ENCODE measurements around the gene SFTPB.

The SFTPB gene

DNA sequence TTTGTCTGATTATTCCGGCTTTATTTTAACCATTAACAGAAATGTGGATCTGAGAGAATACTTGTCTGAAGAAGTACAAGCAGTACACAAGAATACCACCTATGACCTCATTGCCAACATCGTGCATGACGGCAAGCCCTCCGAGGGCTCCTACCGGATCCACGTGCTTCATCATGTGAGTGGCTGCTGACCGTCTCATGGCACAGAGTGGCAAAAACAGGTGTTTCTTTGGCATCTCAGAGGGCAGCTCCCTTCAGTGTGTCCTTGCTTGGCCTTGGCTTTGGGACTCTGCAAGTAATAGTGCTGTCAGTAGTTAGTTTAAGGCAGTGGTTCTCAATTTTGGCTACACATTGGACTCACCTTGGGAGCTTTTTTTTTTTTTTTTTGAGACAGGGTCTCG, 23.1 kb downstream of the SFTPB start (continued):
- TF ChIP-seq, protein P1, sequence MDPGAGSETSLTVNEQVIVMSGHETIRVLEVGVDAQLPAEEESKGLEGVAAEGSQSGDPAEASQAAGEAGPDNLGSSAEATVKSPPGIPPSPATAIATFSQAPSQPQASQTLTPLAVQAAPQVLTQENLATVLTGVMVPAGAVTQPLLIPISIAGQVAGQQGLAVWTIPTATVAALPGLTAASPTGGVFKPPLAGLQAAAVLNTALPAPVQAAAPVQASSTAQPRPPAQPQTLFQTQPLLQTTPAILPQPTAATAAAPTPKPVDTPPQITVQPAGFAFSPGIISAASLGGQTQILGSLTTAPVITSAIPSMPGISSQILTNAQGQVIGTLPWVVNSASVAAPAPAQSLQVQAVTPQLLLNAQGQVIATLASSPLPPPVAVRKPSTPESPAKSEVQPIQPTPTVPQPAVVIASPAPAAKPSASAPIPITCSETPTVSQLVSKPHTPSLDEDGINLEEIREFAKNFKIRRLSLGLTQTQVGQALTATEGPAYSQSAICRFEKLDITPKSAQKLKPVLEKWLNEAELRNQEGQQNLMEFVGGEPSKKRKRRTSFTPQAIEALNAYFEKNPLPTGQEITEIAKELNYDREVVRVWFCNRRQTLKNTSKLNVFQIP (CRISPR knock-in tag; IDR thresholded peaks at IDR 0.05; ENCODE audit: borderline replicate concordance, low read depth), result no peak

DNA sequence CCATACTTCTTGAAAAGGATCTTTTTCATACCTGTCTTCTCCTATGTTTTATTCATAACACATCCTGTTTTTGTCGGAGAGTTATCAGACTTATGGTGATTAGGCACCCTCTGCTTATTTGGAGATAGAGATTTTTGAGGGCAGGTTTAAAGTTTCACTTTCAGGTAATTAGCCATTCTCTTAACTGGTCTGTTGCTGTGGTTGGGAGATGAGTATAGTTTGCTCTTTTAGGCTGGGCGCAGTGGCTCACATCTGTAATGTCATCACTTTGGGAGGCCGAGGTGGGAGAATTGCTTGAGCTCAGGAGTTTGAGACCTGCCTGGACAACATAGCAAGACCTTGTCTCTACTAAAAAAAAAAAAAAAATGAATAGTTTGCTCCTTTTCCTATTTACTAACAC, 25.3 kb downstream of the SFTPB start:
- TF ChIP-seq TOX (CRISPR knock-in tag; IDR thresholded peaks at IDR 0.05; ENCODE audit: borderline replicate concordance) (no peak), ESRRG (CRISPR knock-in tag; IDR thresholded peaks at IDR 0.05) (no peak), ARNTL (CRISPR knock-in tag; IDR thresholded peaks at IDR 0.05; ENCODE audit: borderline replicate concordance, low read depth) (no peak), PPARA (CRISPR knock-in tag; IDR thresholded peaks at IDR 0.05; ENCODE audit: borderline replicate concordance) (no peak), ZNF70 (CRISPR knock-in tag; IDR thresholded peaks at IDR 0.05) (no peak), BACH2 (CRISPR knock-in tag; IDR thresholded peaks at IDR 0.05; ENCODE audit: borderline replicate concordance) (no peak), ISL1 (CRISPR knock-in tag; IDR thresholded peaks at IDR 0.05) (no peak), ZFP3 (CRISPR knock-in tag; IDR thresholded peaks at IDR 0.05) (no peak), OSR1 (CRISPR knock-in tag; IDR thresholded peaks at IDR 0.05) (no peak), ZNF8 (CRISPR knock-in tag; IDR thresholded peaks at IDR 0.05) (no peak), CSDC2 (CRISPR knock-in tag; IDR thresholded peaks at IDR 0.05) (no peak), RARB (CRISPR knock-in tag; IDR thresholded peaks at IDR 0.05) (no peak), SNAI2 (CRISPR knock-in tag; IDR thresholded peaks at IDR 0.05) (no peak), ZC3H10 (CRISPR knock-in tag; IDR thresholded peaks at IDR 0.05) (no peak)
- TF ChIP-seq, protein P2, sequence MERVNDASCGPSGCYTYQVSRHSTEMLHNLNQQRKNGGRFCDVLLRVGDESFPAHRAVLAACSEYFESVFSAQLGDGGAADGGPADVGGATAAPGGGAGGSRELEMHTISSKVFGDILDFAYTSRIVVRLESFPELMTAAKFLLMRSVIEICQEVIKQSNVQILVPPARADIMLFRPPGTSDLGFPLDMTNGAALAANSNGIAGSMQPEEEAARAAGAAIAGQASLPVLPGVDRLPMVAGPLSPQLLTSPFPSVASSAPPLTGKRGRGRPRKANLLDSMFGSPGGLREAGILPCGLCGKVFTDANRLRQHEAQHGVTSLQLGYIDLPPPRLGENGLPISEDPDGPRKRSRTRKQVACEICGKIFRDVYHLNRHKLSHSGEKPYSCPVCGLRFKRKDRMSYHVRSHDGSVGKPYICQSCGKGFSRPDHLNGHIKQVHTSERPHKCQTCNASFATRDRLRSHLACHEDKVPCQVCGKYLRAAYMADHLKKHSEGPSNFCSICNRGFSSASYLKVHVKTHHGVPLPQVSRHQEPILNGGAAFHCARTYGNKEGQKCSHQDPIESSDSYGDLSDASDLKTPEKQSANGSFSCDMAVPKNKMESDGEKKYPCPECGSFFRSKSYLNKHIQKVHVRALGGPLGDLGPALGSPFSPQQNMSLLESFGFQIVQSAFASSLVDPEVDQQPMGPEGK (CRISPR knock-in tag; IDR thresholded peaks at IDR 0.05; ENCODE audit: borderline replicate concordance), result no peak
- TF ChIP-seq, protein P3, sequence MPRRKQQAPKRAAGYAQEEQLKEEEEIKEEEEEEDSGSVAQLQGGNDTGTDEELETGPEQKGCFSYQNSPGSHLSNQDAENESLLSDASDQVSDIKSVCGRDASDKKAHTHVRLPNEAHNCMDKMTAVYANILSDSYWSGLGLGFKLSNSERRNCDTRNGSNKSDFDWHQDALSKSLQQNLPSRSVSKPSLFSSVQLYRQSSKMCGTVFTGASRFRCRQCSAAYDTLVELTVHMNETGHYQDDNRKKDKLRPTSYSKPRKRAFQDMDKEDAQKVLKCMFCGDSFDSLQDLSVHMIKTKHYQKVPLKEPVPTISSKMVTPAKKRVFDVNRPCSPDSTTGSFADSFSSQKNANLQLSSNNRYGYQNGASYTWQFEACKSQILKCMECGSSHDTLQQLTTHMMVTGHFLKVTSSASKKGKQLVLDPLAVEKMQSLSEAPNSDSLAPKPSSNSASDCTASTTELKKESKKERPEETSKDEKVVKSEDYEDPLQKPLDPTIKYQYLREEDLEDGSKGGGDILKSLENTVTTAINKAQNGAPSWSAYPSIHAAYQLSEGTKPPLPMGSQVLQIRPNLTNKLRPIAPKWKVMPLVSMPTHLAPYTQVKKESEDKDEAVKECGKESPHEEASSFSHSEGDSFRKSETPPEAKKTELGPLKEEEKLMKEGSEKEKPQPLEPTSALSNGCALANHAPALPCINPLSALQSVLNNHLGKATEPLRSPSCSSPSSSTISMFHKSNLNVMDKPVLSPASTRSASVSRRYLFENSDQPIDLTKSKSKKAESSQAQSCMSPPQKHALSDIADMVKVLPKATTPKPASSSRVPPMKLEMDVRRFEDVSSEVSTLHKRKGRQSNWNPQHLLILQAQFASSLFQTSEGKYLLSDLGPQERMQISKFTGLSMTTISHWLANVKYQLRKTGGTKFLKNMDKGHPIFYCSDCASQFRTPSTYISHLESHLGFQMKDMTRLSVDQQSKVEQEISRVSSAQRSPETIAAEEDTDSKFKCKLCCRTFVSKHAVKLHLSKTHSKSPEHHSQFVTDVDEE (CRISPR knock-in tag; IDR thresholded peaks at IDR 0.05), result no peak
- TF ChIP-seq, protein P4, sequence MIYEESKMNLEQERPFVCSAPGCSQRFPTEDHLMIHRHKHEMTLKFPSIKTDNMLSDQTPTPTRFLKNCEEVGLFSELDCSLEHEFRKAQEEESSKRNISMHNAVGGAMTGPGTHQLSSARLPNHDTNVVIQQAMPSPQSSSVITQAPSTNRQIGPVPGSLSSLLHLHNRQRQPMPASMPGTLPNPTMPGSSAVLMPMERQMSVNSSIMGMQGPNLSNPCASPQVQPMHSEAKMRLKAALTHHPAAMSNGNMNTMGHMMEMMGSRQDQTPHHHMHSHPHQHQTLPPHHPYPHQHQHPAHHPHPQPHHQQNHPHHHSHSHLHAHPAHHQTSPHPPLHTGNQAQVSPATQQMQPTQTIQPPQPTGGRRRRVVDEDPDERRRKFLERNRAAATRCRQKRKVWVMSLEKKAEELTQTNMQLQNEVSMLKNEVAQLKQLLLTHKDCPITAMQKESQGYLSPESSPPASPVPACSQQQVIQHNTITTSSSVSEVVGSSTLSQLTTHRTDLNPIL (CRISPR knock-in tag; IDR thresholded peaks at IDR 0.05; ENCODE audit: low read depth), result no peak
- TF ChIP-seq, protein P1 (CRISPR knock-in tag; IDR thresholded peaks at IDR 0.05; ENCODE audit: borderline replicate concordance, low read depth), result no peak

DNA sequence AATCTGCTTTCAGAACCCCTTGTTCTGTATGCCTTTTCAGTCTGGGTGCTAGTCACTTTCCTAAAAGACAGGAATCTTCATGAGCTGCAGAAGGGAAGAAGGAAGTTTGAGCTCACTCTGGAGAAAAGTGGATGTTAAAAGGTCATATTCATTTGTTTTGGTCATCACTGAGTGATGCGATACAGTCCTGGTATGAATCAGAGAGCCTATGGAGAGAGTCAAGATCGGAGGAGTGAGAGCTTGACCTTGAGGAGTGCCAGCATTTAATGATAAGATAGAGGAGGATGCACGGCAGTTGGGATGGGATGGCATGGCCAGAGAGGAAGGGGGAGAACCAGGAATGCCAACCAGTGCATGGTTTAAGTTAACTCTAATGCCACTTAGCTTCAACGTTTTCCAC, 32.4 kb downstream of the SFTPB start:
- TF ChIP-seq BACH2 (CRISPR knock-in tag; IDR thresholded peaks at IDR 0.05; ENCODE audit: borderline replicate concordance) (no peak), ZFP30 (CRISPR knock-in tag; IDR thresholded peaks at IDR 0.05) (no peak), RARB (CRISPR knock-in tag; IDR thresholded peaks at IDR 0.05) (no peak), SNAI2 (CRISPR knock-in tag; IDR thresholded peaks at IDR 0.05) (no peak), ZNF565 (CRISPR knock-in tag; conservative IDR thresholded peaks at IDR 0.05; ENCODE audit: low read depth) (no peak), ZNF8 (CRISPR knock-in tag; IDR thresholded peaks at IDR 0.05) (no peak)
- ATAC-seq, result no peak

More for the DNA sequence above, 25.3 kb downstream of the SFTPB start:
- no peak for ATAC-seq

DNA sequence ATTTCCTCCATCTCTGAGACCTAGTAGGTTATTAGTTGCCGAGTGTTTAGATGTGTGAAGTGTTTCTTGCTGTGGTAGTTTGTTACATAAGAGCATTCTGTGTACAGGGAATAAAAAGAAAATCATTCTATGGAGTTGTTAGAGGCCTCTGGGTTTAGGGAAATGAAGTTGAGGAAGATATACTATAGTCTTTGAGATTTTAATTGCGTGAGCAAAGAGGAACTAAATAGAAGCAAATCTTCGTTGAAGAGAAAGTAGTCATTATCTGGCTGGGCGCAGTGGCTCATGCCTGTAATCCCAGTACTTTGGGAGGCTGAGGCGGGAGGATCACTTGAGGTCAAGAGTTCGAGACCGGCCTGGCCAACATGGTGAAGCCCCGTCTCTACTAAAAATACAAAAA, 33.0 kb downstream of the SFTPB start:
- ATAC-seq, result no peak
- no peak for TF ChIP-seq RARB (CRISPR knock-in tag; IDR thresholded peaks at IDR 0.05)
- no peak for TF ChIP-seq ZFP3 (CRISPR knock-in tag; IDR thresholded peaks at IDR 0.05)
